OCI-LY7 (cell line): ENCODE measurements around the gene SCARB2. TPM values are rescaled to one million over a fixed set of nuclear protein-coding genes. Genes with fewer than 3 reads are reported as not detected.

Source experiments
- Bru-seq: library from RNA; stranded (reverse); fragments of 400-500 nt; gene quantifications from one replicate; lab custom pipeline; 2021; lab: Mats Ljungman, UMichigan
- BruChase-seq, 2 experiments: library from RNA; stranded (reverse); fragments of 400-500 nt; gene quantifications; one replicate each; lab custom pipeline; 2021; lab: Mats Ljungman, UMichigan
- BruUV-seq: library from RNA; stranded (reverse); fragments of 400-500 nt; replicated peaks from 2 replicates; lab custom pipeline; 2021; lab: Mats Ljungman, UMichigan
- CTCF ChIA-PET: fragments of 300-600 bp; sonication (Branson Sonifier 250); formaldehyde crosslinking; loops from one replicate; lab custom pipeline; 2022; ENCODE audit warnings: antibody characterized with exemption; ENCODE audit not compliant: unreplicated experiment; lab: Charles Lee
- POLR2A ChIA-PET: fragments of 300-600 bp; sonication (Branson Sonifier 250); formaldehyde crosslinking; loops from one replicate; lab custom pipeline; 2022; ENCODE audit warnings: antibody characterized with exemption; lab: Charles Lee
- DNase-seq: peaks from one replicate; pipeline ENCODE4 v3.0.0-alpha.2; 2015; ENCODE audit warnings: low spot score
- H2AFZ ChIP-seq: fragments of 200-600 bp; sonication (generic), shearing (Covaris generic); 2 replicates; pipeline ENCODE4 v1.6.1; 2014; ENCODE audit warnings: mild to moderate bottlenecking, antibody characterized with exemption, low read length, moderate library complexity
- H3K27ac ChIP-seq: fragments of 200-600 bp; sonication (generic); 2 replicates; pipeline ENCODE4 v1.5.1; 2014; ENCODE audit warnings: mixed run types, low read depth, mild to moderate bottlenecking, moderate library complexity, low read length, inconsistent platforms; ENCODE audit not compliant: poor library complexity, severe bottlenecking
- H3K36me3 ChIP-seq: fragments of 200-600 bp; sonication (generic); 2 replicates; pipeline ENCODE4 v1.6.1; 2014; ENCODE audit warnings: mild to moderate bottlenecking, antibody characterized with exemption, low read length, moderate library complexity, mixed read lengths; ENCODE audit not compliant: insufficient read depth
- H3K4me1 ChIP-seq: fragments of 200-600 bp; sonication (generic); 2 replicates; pipeline ENCODE4 v1.5.1; 2014; ENCODE audit warnings: mild to moderate bottlenecking, low read length; ENCODE audit not compliant: insufficient read depth, poor library complexity, severe bottlenecking
- H3K4me2 ChIP-seq: fragments of 200-600 bp; sonication (generic); 2 replicates; pipeline ENCODE4 v1.6.1; 2014; ENCODE audit warnings: mild to moderate bottlenecking, low read length
- H3K4me3 ChIP-seq: fragments of 200-600 bp; sonication (generic); 2 replicates; pipeline ENCODE4 v1.5.1; 2014; ENCODE audit warnings: mild to moderate bottlenecking, low read depth, low read length; ENCODE audit not compliant: poor library complexity, severe bottlenecking
- H3K79me2 ChIP-seq: fragments of 200-600 bp; sonication (generic); 2 replicates; pipeline ENCODE4 v1.6.1; 2016; ENCODE audit warnings: low read depth, mild to moderate bottlenecking, low read length, moderate library complexity, mixed read lengths; ENCODE audit not compliant: insufficient read depth
- H3K9me2 ChIP-seq: fragments of 200-600 bp; sonication (generic); 2 replicates; pipeline ENCODE4 v1.6.1; 2016; ENCODE audit warnings: mild to moderate bottlenecking, low read length, mixed read lengths; ENCODE audit not compliant: insufficient read depth
- H3K9me3 ChIP-seq: fragments of 200-600 bp; sonication (generic); 2 replicates; pipeline ENCODE4 v1.6.1; 2014; ENCODE audit warnings: mild to moderate bottlenecking, mixed run types, low read length, mixed read lengths
- H4K20me1 ChIP-seq: fragments of 200-600 bp; sonication (generic); 2 replicates; pipeline ENCODE4 v1.6.1; 2014; ENCODE audit warnings: mild to moderate bottlenecking, antibody characterized with exemption, low read length, moderate library complexity, mixed read lengths; ENCODE audit not compliant: insufficient read depth
- EZH2phosphoT487 ChIP-seq: fragments of 200-600 bp; sonication (generic); IDR thresholded peaks from 2 replicates; pipeline ENCODE4 v1.6.1; 2018; ENCODE audit warnings: low read depth, borderline replicate concordance, mild to moderate bottlenecking, mixed run types, antibody characterized with exemption, low read length, moderate library complexity, mixed read lengths
- intact Hi-C: fragments of 100-400 bp; cut with micrococcal nuclease; formaldehyde crosslinking; loops from one replicate; pipeline ENCODE4 v1.10.0; 2022; ENCODE audit not compliant: unreplicated experiment
- long read RNA-seq: library from polyadenylated mRNA; stranded (forward); transcript quantifications from one replicate; pipeline ENCODE4 v2.0.0, GENCODE V29; 2022
- total RNA-seq, 2 experiments: library from RNA; depleted of rRNA in 1 of 2; stranded (reverse); fragments of >200 nt in 1 of 2; shearing (Covaris generic) in 1 of 2; gene quantifications; 2 replicates each; pipeline ENCODE4 v1.2.3, GENCODE V29; 2014 to 2022
- TF ChIP-seq, protein P1 (sequence below): fragments of 200-600 bp; sonication (generic); conservative IDR thresholded peaks from 2 replicates; pipeline ENCODE4 v1.5.1; 2014; ENCODE audit warnings: mild to moderate bottlenecking, antibody characterized with exemption, low read length, moderate library complexity, mixed read lengths

SCARB2 gene
- not detected in 2 replicates for total RNA-seq (2014; rRNA removed; shearing (Covaris generic))
- total RNA-seq (2022), result 0.28 and 1.1 TPM in 2 replicates
- percentile 8 among the genes with signal in this experiment for Bru-seq, nascent RNA
- BruChase-seq, experiment 1, labeled RNA remaining after a 6-hour chase, result percentile 9 among the genes with signal in this experiment
- BruChase-seq, experiment 2, labeled RNA remaining after a 2-hour chase, result percentile 10 among the genes with signal in this experiment
- long read RNA-seq, result 0 reads

GRCh38 chr4:76213415-76214176 lies at the start of gene SCARB2:
SCARB2 (minus strand) TSS chr4:76213824; CDS start chr4:76213543, 281 bp downstream.
- H4K20me1 ChIP-seq, result no peaks in the 10 kb centered on the region
- no peak within 1 kb of the TSS for H3K27ac ChIP-seq
- no peaks in the 10 kb centered on the region for H3K79me2 ChIP-seq
- H3K4me1 ChIP-seq, result no peaks in the 10 kb centered on the region
- BruUV-seq, result no TSS peak
- no peaks in the 10 kb centered on the region for H3K9me2 ChIP-seq
- POLR2A ChIA-PET, result no interaction called here
- no peak within 1 kb of the TSS for H2AFZ ChIP-seq
- no peak for DNase-seq
- intact Hi-C loops, result no loop called here
- H3K9me3 ChIP-seq, result no peaks in the 10 kb centered on the region
- no peak for TF ChIP-seq EZH2phosphoT487
- TF ChIP-seq, protein P1, sequence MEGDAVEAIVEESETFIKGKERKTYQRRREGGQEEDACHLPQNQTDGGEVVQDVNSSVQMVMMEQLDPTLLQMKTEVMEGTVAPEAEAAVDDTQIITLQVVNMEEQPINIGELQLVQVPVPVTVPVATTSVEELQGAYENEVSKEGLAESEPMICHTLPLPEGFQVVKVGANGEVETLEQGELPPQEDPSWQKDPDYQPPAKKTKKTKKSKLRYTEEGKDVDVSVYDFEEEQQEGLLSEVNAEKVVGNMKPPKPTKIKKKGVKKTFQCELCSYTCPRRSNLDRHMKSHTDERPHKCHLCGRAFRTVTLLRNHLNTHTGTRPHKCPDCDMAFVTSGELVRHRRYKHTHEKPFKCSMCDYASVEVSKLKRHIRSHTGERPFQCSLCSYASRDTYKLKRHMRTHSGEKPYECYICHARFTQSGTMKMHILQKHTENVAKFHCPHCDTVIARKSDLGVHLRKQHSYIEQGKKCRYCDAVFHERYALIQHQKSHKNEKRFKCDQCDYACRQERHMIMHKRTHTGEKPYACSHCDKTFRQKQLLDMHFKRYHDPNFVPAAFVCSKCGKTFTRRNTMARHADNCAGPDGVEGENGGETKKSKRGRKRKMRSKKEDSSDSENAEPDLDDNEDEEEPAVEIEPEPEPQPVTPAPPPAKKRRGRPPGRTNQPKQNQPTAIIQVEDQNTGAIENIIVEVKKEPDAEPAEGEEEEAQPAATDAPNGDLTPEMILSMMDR, result no peak
- no peak within 1 kb of the TSS for H3K4me3 ChIP-seq
- peak within 1 kb of the TSS; percentile 47; the same call in 1 of the 2 replicates for H3K4me2 ChIP-seq
- H3K36me3 ChIP-seq, result no peaks in the 10 kb centered on the region
- CTCF ChIA-PET, result no interaction called here

DNA sequence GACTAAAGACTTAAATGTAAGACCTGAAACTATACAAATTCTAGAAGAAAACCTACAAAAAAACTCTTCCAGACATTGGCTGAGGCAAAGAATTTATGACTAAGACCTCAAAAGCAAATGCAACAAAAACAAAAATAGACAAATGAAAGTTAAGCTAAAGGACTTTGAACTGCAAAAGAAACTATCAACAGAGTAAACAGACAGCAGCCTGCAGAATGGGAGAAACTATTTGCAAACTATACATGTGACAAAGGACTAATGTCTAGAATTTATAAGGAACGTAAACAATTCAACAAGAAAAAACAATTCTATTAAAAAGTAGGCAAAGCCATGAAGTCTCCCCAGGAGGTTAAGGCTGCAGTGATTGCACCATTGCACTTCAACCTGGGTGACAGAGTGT lies 46.9 kb upstream of the SCARB2 start:
- H2AFZ ChIP-seq, result no peak overlapping the region
- CTCF ChIA-PET, result no interaction called here

More for the DNA sequence above, 46.9 kb upstream of the SCARB2 start:
- H3K4me3 ChIP-seq, result no peak overlapping the region
- no peaks in the 10 kb centered on the region for H3K9me3 ChIP-seq
- no peak for DNase-seq
- H3K9me2 ChIP-seq, result no peaks in the 10 kb centered on the region
- no peaks in the 10 kb centered on the region for H4K20me1 ChIP-seq
- BruUV-seq, result no TSS peak
- TF ChIP-seq EZH2phosphoT487, result no peak
- TF ChIP-seq, protein P1, result no peak
- no peak overlapping the region for H3K27ac ChIP-seq
- no peaks in the 10 kb centered on the region for H3K36me3 ChIP-seq
- POLR2A ChIA-PET, result interaction anchor here (0.7 kb wide), 1 partner anchor 443 kb away, joined by 3 read pairs; no protein-coding TSS in a partner anchor
- H3K4me1 ChIP-seq, result no peaks in the 10 kb centered on the region
- no peaks in the 10 kb centered on the region for H3K79me2 ChIP-seq
- intact Hi-C loops, result no loop called here
- H3K4me2 ChIP-seq, result no peak overlapping the region
